IMR-90 (cell line): ENCODE data around the gene FOXP4. TPM values are rescaled to one million over a fixed set of nuclear protein-coding genes. Genes with fewer than 3 reads are reported as not detected.

ENCODE experiments used
- ATAC-seq: fragments of 200-7000 bp; cut with Tn5 transposase; 2 replicates; pipeline ENCODE4 v1.9.1; 2020; ENCODE audit warnings: low read depth, mild to moderate bottlenecking, moderate library complexity
- BruUV-seq: library from RNA; stranded (reverse); fragments of 400-500 nt; replicated peaks from 2 replicates; lab custom pipeline; 2021; lab: Mats Ljungman, UMichigan
- CTCF ChIA-PET: fragments of 300-600 bp; formaldehyde crosslinking; extraction: SDS; loops from one replicate; lab custom pipeline; 2021; ENCODE audit warnings: antibody characterized with exemption; lab: Yijun Ruan, JAX
- POLR2A ChIA-PET: fragments of 300-600 bp; sonication (Branson Sonifier 250); formaldehyde crosslinking; loops from one replicate; lab custom pipeline; 2022; ENCODE audit warnings: antibody characterized with exemption; ENCODE audit not compliant: unreplicated experiment; lab: Charles Lee
- DNase-seq: peaks from one replicate; pipeline ENCODE4 v3.0.0; 2013
- H2AFZ ChIP-seq: replicated peaks from 2 replicates; pipeline ENCODE3; 2013; ENCODE audit warnings: low read length, mild to moderate bottlenecking; ENCODE audit not compliant: poor library complexity
- H2AK5ac ChIP-seq: 2 replicates; pipeline ENCODE4 v1.6.1; 2013; ENCODE audit warnings: low read depth, low read length, inconsistent platforms
- H2AK9ac ChIP-seq: replicated peaks from 2 replicates; pipeline ENCODE3; 2013; ENCODE audit warnings: mild to moderate bottlenecking, low read depth, low read length, moderate library complexity; ENCODE audit not compliant: poor library complexity
- H2BK120ac ChIP-seq: 2 replicates; pipeline ENCODE4 v1.6.1; 2013; ENCODE audit warnings: low read depth, low read length, inconsistent platforms
- H2BK15ac ChIP-seq: 3 replicates; pipeline ENCODE4 v1.6.1; 2013; ENCODE audit warnings: low read depth, low read length, inconsistent platforms
- H2BK20ac ChIP-seq: 2 replicates; pipeline ENCODE4 v1.6.1; 2013; ENCODE audit warnings: low read depth, mild to moderate bottlenecking, inconsistent platforms, low read length, moderate library complexity
- H2BK5ac ChIP-seq: 2 replicates; pipeline ENCODE4 v1.6.1; 2013; ENCODE audit warnings: mild to moderate bottlenecking, low read depth, low read length, inconsistent platforms; ENCODE audit not compliant: poor library complexity, severe bottlenecking
- H3K14ac ChIP-seq: replicated peaks from 2 replicates; pipeline ENCODE4 v1.6.1; 2013; ENCODE audit warnings: low read depth, low read length, inconsistent platforms
- H3K18ac ChIP-seq: 2 replicates; pipeline ENCODE4 v1.6.1; 2013; ENCODE audit warnings: low read depth, low read length, control low read depth
- H3K23ac ChIP-seq: 2 replicates; pipeline ENCODE4 v1.6.1; 2013; ENCODE audit warnings: low read depth, low read length, inconsistent platforms
- H3K27ac ChIP-seq: 2 replicates; pipeline ENCODE4 v1.5.1; 2013; ENCODE audit warnings: mild to moderate bottlenecking, control low read depth, low read length; ENCODE audit not compliant: insufficient read depth
- H3K27me3 ChIP-seq: 2 replicates; pipeline ENCODE4 v1.6.1; 2013; ENCODE audit warnings: low read length; ENCODE audit not compliant: control insufficient read depth, insufficient read depth
- H3K36me3 ChIP-seq: 2 replicates; pipeline ENCODE4 v1.6.1; 2013; ENCODE audit warnings: low read length, mixed read lengths; ENCODE audit not compliant: control insufficient read depth, insufficient read depth
- H3K4ac ChIP-seq: 2 replicates; pipeline ENCODE4 v1.6.1; 2013; ENCODE audit warnings: low read depth, low read length, inconsistent platforms
- H3K4me1 ChIP-seq: 2 replicates; pipeline ENCODE4 v1.6.1; 2013; ENCODE audit warnings: low read length, mixed read lengths; ENCODE audit not compliant: control insufficient read depth, insufficient read depth
- H3K4me2 ChIP-seq: 2 replicates; pipeline ENCODE4 v1.6.1; 2013; ENCODE audit warnings: low read depth, mild to moderate bottlenecking, control low read depth, low read length, moderate library complexity
- H3K4me3 ChIP-seq: 2 replicates; pipeline ENCODE4 v1.5.1; 2013; ENCODE audit warnings: low read depth, mild to moderate bottlenecking, control low read depth, low read length, moderate library complexity; ENCODE audit not compliant: insufficient read depth
- H3K56ac ChIP-seq: 2 replicates; pipeline ENCODE4 v1.6.1; 2013; ENCODE audit warnings: low read length, inconsistent platforms; ENCODE audit not compliant: insufficient read depth; ENCODE audit errors: extremely low read depth
- H3K79me1 ChIP-seq, 2 experiments: 2 replicates each; pipeline ENCODE4 v1.6.1; 2013; ENCODE audit warnings: low read length in 2 of 2, inconsistent platforms in 1 of 2, low read depth in 1 of 2
- H3K9ac ChIP-seq: 2 replicates; pipeline ENCODE4 v1.6.1; 2013; ENCODE audit warnings: low read depth, low read length, control low read depth
- H3K9me1 ChIP-seq: 2 replicates; pipeline ENCODE4 v1.6.1; 2013; ENCODE audit warnings: low read length, inconsistent platforms; ENCODE audit not compliant: insufficient read depth
- H3K9me3 ChIP-seq: 2 replicates; pipeline ENCODE4 v1.6.1; 2013; ENCODE audit warnings: low read length; ENCODE audit not compliant: control insufficient read depth, insufficient read depth
- H4K20me1 ChIP-seq: 2 replicates; pipeline ENCODE4 v1.6.1; 2013; ENCODE audit warnings: low read length, inconsistent platforms; ENCODE audit not compliant: insufficient read depth
- H4K5ac ChIP-seq: 2 replicates; pipeline ENCODE4 v1.6.1; 2013; ENCODE audit warnings: mild to moderate bottlenecking, low read depth, low read length, control low read depth
- H4K8ac ChIP-seq, 2 experiments: 2 replicates each; pipeline ENCODE4 v1.6.1; 2013; ENCODE audit warnings: low read depth in 2 of 2, low read length in 2 of 2, control low read depth in 1 of 2, inconsistent platforms in 1 of 2
- H4K91ac ChIP-seq: 2 replicates; pipeline ENCODE4 v1.6.1; 2013; ENCODE audit warnings: low read depth, low read length, inconsistent platforms; ENCODE audit not compliant: insufficient read depth
- BHLHE40 ChIP-seq: fragments of 150-350 bp; IDR thresholded peaks from 2 replicates; pipeline ENCODE4 v1.6.1; 2016; ENCODE audit warnings: mild to moderate bottlenecking, low read depth, low read length
- CEBPB ChIP-seq: IDR thresholded peaks from 2 replicates; pipeline ENCODE4 v1.6.1; 2012; ENCODE audit warnings: low read depth, low read length, improper control_type of control experiment
- CHD1 ChIP-seq: IDR thresholded peaks from 2 replicates; pipeline ENCODE4 v1.6.1; 2012; ENCODE audit warnings: low read depth, low read length, improper control_type of control experiment
- CTCF ChIP-seq: conservative IDR thresholded peaks from 2 replicates; pipeline ENCODE4 v1.5.1; 2012; ENCODE audit warnings: mild to moderate bottlenecking, low read depth, low read length, improper control_type of control experiment
- FOS ChIP-seq: fragments of 150-350 bp; IDR thresholded peaks from 2 replicates; pipeline ENCODE4 v1.6.1; 2016; ENCODE audit warnings: low read depth, low read length
- MAFK ChIP-seq: IDR thresholded peaks from 2 replicates; pipeline ENCODE4 v1.6.1; 2012; ENCODE audit warnings: low read depth, low read length, improper control_type of control experiment
- MAZ ChIP-seq: IDR thresholded peaks from 2 replicates; pipeline ENCODE4 v1.6.1; 2012; ENCODE audit warnings: low read depth, mild to moderate bottlenecking, low read length, improper control_type of control experiment, moderate library complexity, borderline replicate concordance
- MXI1 ChIP-seq: IDR thresholded peaks from 2 replicates; pipeline ENCODE4 v1.6.1; 2012; ENCODE audit warnings: low read depth, mild to moderate bottlenecking, low read length, moderate library complexity, borderline replicate concordance
- NFE2L2 ChIP-seq: fragments of 150-350 bp; IDR thresholded peaks from 2 replicates; pipeline ENCODE4 v1.6.1; 2016; ENCODE audit warnings: low read depth, mild to moderate bottlenecking, low read length
- POLR2A ChIP-seq: IDR thresholded peaks from 2 replicates; pipeline ENCODE4 v1.6.1; 2012; ENCODE audit warnings: mild to moderate bottlenecking, low read depth, low read length
- RAD21 ChIP-seq: IDR thresholded peaks from 2 replicates; pipeline ENCODE4 v1.6.1; 2012; ENCODE audit warnings: low read length, improper control_type of control experiment
- RCOR1 ChIP-seq: IDR thresholded peaks from 2 replicates; pipeline ENCODE4 v1.6.1; 2012; ENCODE audit warnings: mild to moderate bottlenecking, low read length, improper control_type of control experiment; ENCODE audit not compliant: insufficient replicate concordance
- RFX5 ChIP-seq: IDR thresholded peaks from 2 replicates; pipeline ENCODE4 v1.8.0; 2012; ENCODE audit warnings: low read depth, mild to moderate bottlenecking, low read length, moderate library complexity
- SMC3 ChIP-seq: fragments of 150-350 bp; IDR thresholded peaks from 2 replicates; pipeline ENCODE4 v1.6.1; 2016; ENCODE audit warnings: low read depth, mild to moderate bottlenecking, antibody characterized with exemption, low read length, moderate library complexity
- USF2 ChIP-seq: fragments of 150-350 bp; IDR thresholded peaks from 2 replicates; pipeline ENCODE4 v1.6.1; 2017; ENCODE audit warnings: mild to moderate bottlenecking, antibody characterized with exemption, low read length, low read depth
- WGBS, 2 experiments: methylation state at CpG; one replicate each; pipeline versions ENCODE4 v1.1.5 to v1.1.7; 2013; ENCODE audit warnings: missing lambda C conversion rate in 2 of 2; ENCODE audit not compliant: insufficient read length in 1 of 2; ENCODE audit errors: extremely low coverage in 2 of 2; 5-methylcytosine and 5-hydroxymethylcytosine counted together
- dilution Hi-C: fragments of 300-500 bp; cut with HindIII; formaldehyde crosslinking; loops from one replicate; pipeline ENCODE4 v1.14.3; 2018; ENCODE audit warnings: low sequenced_read_pairs; ENCODE audit not compliant: unreplicated experiment
- in situ Hi-C: fragments of 300-500 bp; cut with MboI; formaldehyde crosslinking; loops from 3 replicates; pipeline ENCODE4 v1.14.3; 2019; ENCODE audit warnings: low sequenced_read_pairs, inconsistent platforms, mixed read lengths
- intact Hi-C: fragments of 100-400 bp; cut with micrococcal nuclease; formaldehyde crosslinking; loops from 2 replicates; pipeline ENCODE4 v1.10.0; 2022
- polyA plus RNA-seq, 3 experiments: library from polyadenylated mRNA; depleted of rRNA; stranded (reverse); fragments of >200 nt; gene quantifications; 2 replicates each; pipeline ENCODE4 v1.2.3, GENCODE V29; 2012; ENCODE audit warnings: low replicate concordance in 1 of 3
- total RNA-seq: library from RNA; depleted of rRNA; stranded (reverse); fragments of >200 nt; gene quantifications from 2 replicates; pipeline ENCODE4 v1.2.3, GENCODE V29; 2012
- TF ChIP-seq, protein P1 (sequence below): fragments of 150-350 bp; IDR thresholded peaks from 2 replicates; pipeline ENCODE4 v1.6.1; 2016; ENCODE audit warnings: low read depth, mild to moderate bottlenecking, low read length, moderate library complexity, borderline replicate concordance

The FOXP4 gene
- total and polyA plus RNA-seq, 2 of the 4 experiments (the other 2 are of a cell fraction) = 0.72 to 9.5 TPM

GRCh38 chr6:41598670-41599014 lies 52.5 kb downstream of the FOXP4 start:
- H2AFZ ChIP-seq = no peak overlapping the region
- H4K5ac ChIP-seq = no peak overlapping the region
- no peak for TF ChIP-seq CEBPB
- TF ChIP-seq RAD21 = no peak
- no peak for TF ChIP-seq MAZ
- TF ChIP-seq BHLHE40 = no peak
- TF ChIP-seq MAFK = no peak
- TF ChIP-seq USF2 = no peak
- TF ChIP-seq RCOR1 = no peak
- no peak for TF ChIP-seq RFX5
- TF ChIP-seq, protein P1, sequence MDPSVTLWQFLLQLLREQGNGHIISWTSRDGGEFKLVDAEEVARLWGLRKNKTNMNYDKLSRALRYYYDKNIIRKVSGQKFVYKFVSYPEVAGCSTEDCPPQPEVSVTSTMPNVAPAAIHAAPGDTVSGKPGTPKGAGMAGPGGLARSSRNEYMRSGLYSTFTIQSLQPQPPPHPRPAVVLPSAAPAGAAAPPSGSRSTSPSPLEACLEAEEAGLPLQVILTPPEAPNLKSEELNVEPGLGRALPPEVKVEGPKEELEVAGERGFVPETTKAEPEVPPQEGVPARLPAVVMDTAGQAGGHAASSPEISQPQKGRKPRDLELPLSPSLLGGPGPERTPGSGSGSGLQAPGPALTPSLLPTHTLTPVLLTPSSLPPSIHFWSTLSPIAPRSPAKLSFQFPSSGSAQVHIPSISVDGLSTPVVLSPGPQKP = no peak
- TF ChIP-seq SMC3 = no peak
- no peak for TF ChIP-seq MXI1
- TF ChIP-seq POLR2A = no peak
- no peak for TF ChIP-seq CTCF
- no peak for TF ChIP-seq NFE2L2
- TF ChIP-seq FOS = no peak
- no peak for TF ChIP-seq CHD1
- no peaks in the 10 kb centered on the region for H3K9me1 ChIP-seq
- H2AK5ac ChIP-seq = no peak overlapping the region
- no peak overlapping the region for H3K14ac ChIP-seq
- H3K79me1 ChIP-seq = no peaks in the 10 kb centered on the region
- no peak overlapping the region for H2BK5ac ChIP-seq
- H3K23ac ChIP-seq = no peak overlapping the region
- no CpG with 5 or more reads among the region's 8 CpGs for WGBS, 2 experiments
- no peak overlapping the region for H3K4me3 ChIP-seq
- no peak overlapping the region for H3K27ac ChIP-seq
- no peak overlapping the region for H3K4ac ChIP-seq
- no peak overlapping the region for H2BK20ac ChIP-seq
- intact Hi-C loops = no loop called here
- dilution Hi-C loops = no loop called here
- ATAC-seq (no peak), DNase-seq (no peak)
- H3K9me3 ChIP-seq = no peaks in the 10 kb centered on the region
- no peak overlapping the region for H3K9ac ChIP-seq
- in situ Hi-C loops = no loop called here
- H3K27me3 ChIP-seq = no peaks in the 10 kb centered on the region
- BruUV-seq = no TSS peak
- H4K91ac ChIP-seq = no peak overlapping the region
- no peaks in the 10 kb centered on the region for H3K4me1 ChIP-seq
- no peak overlapping the region for H3K18ac ChIP-seq
- no peak overlapping the region for H2AK9ac ChIP-seq
- no peaks in the 10 kb centered on the region for H4K20me1 ChIP-seq
- ChIA-PET POLR2A (no interaction called here), CTCF (no interaction called here)
- H2BK15ac ChIP-seq = no peak overlapping the region
- no peak overlapping the region for H3K56ac ChIP-seq
- H3K4me2 ChIP-seq = no peak overlapping the region
- H2BK120ac ChIP-seq = no peak overlapping the region
- no peak overlapping the region for H4K8ac ChIP-seq
- peaks cover 23% of the 10 kb centered on the region for H3K36me3 ChIP-seq
